Measurements from ENCODE around the gene LRRK1. TPM values are rescaled to one million over a fixed set of nuclear protein-coding genes. Genes with fewer than 3 reads are reported as not detected.

LRRK1 gene
- total and polyA plus RNA-seq, 7 donors = 7.1 to 27.4 (median 10.2) TPM

- H3K27me3 ChIP-seq = no peaks in the 10 kb centered on the region
- no peaks in the 10 kb centered on the region for H3K9me3 ChIP-seq
- no peak overlapping the region for H3K4me3 ChIP-seq
- no peak overlapping the region for H3K27ac ChIP-seq
- peaks cover 0 to 40% (median 8%) of the 10 kb centered on the region in 4 donors for H3K36me3 ChIP-seq
- H3K4me1 ChIP-seq = peaks cover 0 to 5% (median 0%) of the 10 kb centered on the region in 4 donors
- TF ChIP-seq POLR2AphosphoS5 (IDR thresholded peaks at IDR 0.05) = no peak
- TF ChIP-seq EP300 (IDR thresholded peaks at IDR 0.05) = no peak
- no peak for TF ChIP-seq CTCF (IDR thresholded peaks at IDR 0.05)
- no peak for TF ChIP-seq POLR2A (IDR thresholded peaks at IDR 0.05)
- intact Hi-C loops (cut with DNase I) = loop anchor here (5.0 kb wide), 1 partner anchor 68 kb away; no protein-coding TSS in a partner anchor
- peak; percentile 29 for DNase-seq
- 91 to 95% methylated on average over 9 of the region's 9 CpGs for WGBS, 2 donors
Measured at GRCh38 chr15:101019366-101019896, 100.3 kb downstream of the LRRK1 start.

GRCh38 chr15:101020451-101020850 lies 101.3 kb downstream of the LRRK1 start:
- Histone ChIP-seq H3K27ac (no peak overlapping the region), H3K4me1 (peaks cover 0 to 1% (median 0%) of the 10 kb centered on the region in 4 donors), H3K4me3 (no peak overlapping the region), H3K36me3 (peaks cover 0 to 44% (median 8%) of the 10 kb centered on the region in 4 donors), H3K27me3 (no peaks in the 10 kb centered on the region), H3K9me3 (no peaks in the 10 kb centered on the region)
- intact Hi-C loops (cut with DNase I) = no loop called here
- TF ChIP-seq CTCF (IDR thresholded peaks at IDR 0.05) (no peak), EP300 (IDR thresholded peaks at IDR 0.05) (no peak), POLR2A (IDR thresholded peaks at IDR 0.05) (no peak), POLR2AphosphoS5 (IDR thresholded peaks at IDR 0.05) (no peak)
- WGBS, 2 donors = 96% methylated on average over 5 of the region's 5 CpGs
- DNase-seq = no peak

- no peaks in the 10 kb centered on the region for H3K27me3 ChIP-seq
- no peaks in the 10 kb centered on the region for H3K4me1 ChIP-seq
- no peak overlapping the region for H3K4me3 ChIP-seq
- peak; percentile 40 for DNase-seq
- H3K9me3 ChIP-seq = no peaks in the 10 kb centered on the region
- no peak overlapping the region for H3K27ac ChIP-seq
- TF ChIP-seq POLR2AphosphoS5 (IDR thresholded peaks at IDR 0.05) = no peak
- no peak for TF ChIP-seq EP300 (IDR thresholded peaks at IDR 0.05)
- no peak for TF ChIP-seq POLR2A (IDR thresholded peaks at IDR 0.05)
- TF ChIP-seq CTCF (IDR thresholded peaks at IDR 0.05) = no peak
- intact Hi-C loops (cut with DNase I) = no loop called here
- 93 to 94% methylated on average over 10 of the region's 10 CpGs for WGBS, 2 donors
- peaks cover 0 to 44% (median 8%) of the 10 kb centered on the region in 4 donors for H3K36me3 ChIP-seq
Measured at GRCh38 chr15:101020945-101021344, 101.8 kb downstream of the LRRK1 start.

- no peaks in the 10 kb centered on the region for H3K27me3 ChIP-seq
- no peaks in the 10 kb centered on the region for H3K9me3 ChIP-seq
- TF ChIP-seq CTCF (IDR thresholded peaks at IDR 0.05) = no peak
- no peak for TF ChIP-seq POLR2AphosphoS5 (IDR thresholded peaks at IDR 0.05)
- no peak for TF ChIP-seq POLR2A (IDR thresholded peaks at IDR 0.05)
- TF ChIP-seq EP300 (IDR thresholded peaks at IDR 0.05) = no peak
- DNase-seq = peak; percentile 62
- peaks cover 0 to 38% (median 6%) of the 10 kb centered on the region in 4 donors for H3K36me3 ChIP-seq
- intact Hi-C loops (cut with DNase I) = no loop called here
- H3K4me3 ChIP-seq = no peak overlapping the region
- no peak overlapping the region for H3K27ac ChIP-seq
- H3K4me1 ChIP-seq = no peaks in the 10 kb centered on the region
- 91% methylated on average over 11 of the region's 11 CpGs for WGBS, 2 donors
Measured at GRCh38 chr15:101022306-101022705, 103.1 kb downstream of the LRRK1 start.

GRCh38 chr15:101022876-101023275 lies 103.7 kb downstream of the LRRK1 start:
- 94 to 95% methylated on average over 3 of the region's 3 CpGs for whole genome bisulfite sequencing, 2 donors
- Histone ChIP-seq H3K4me3 (no peak overlapping the region), H3K36me3 (peaks cover 0 to 43% (median 6%) of the 10 kb centered on the region in 4 donors), H3K4me1 (no peaks in the 10 kb centered on the region), H3K27me3 (no peaks in the 10 kb centered on the region), H3K9me3 (no peaks in the 10 kb centered on the region), H3K27ac (peak overlapping the region in 1 of 4 donors; percentile 64)
- intact Hi-C loops (cut with DNase I) = no loop called here
- peak; percentile 29 for DNase-seq
- TF ChIP-seq EP300 (IDR thresholded peaks at IDR 0.05) (no peak), POLR2AphosphoS5 (IDR thresholded peaks at IDR 0.05) (no peak), POLR2A (IDR thresholded peaks at IDR 0.05) (no peak), CTCF (IDR thresholded peaks at IDR 0.05) (no peak)

Data from sigmoid colon (tissue), 7 donors.